Liver (tissue), 9 donors: ENCODE results near the gene INPP4B. TPM values are rescaled to one million over a fixed set of nuclear protein-coding genes. Genes with fewer than 3 reads are reported as not detected.

Source experiments
- DNase-seq: peaks from one replicate; pipeline ENCODE4 v3.0.0-alpha.2; 2017; ENCODE audit warnings: low spot score
- H3K27ac ChIP-seq, 2 donors: one replicate each; pipeline ENCODE4 v1.7.0; 2013; ENCODE audit warnings: inconsistent platforms in 2 of 2, low read length in 2 of 2, control low read depth in 1 of 2, low read depth in 1 of 2, mild to moderate bottlenecking in 1 of 2
- H3K27me3 ChIP-seq, 4 donors: one replicate each; pipeline versions ENCODE4 v1.6.1 to v1.7.0; 2013; ENCODE audit warnings: low read length in 3 of 4, inconsistent platforms in 1 of 4, mild to moderate bottlenecking in 1 of 4, moderate library complexity in 1 of 4; ENCODE audit not compliant: control insufficient read depth in 4 of 4, insufficient read depth in 4 of 4
- H3K36me3 ChIP-seq, 4 donors: one replicate each; pipeline versions ENCODE4 v1.6.1 to v1.7.0; 2013; ENCODE audit warnings: low read length in 3 of 4, mild to moderate bottlenecking in 3 of 4, low read depth in 1 of 4, moderate library complexity in 1 of 4; ENCODE audit not compliant: control insufficient read depth in 4 of 4, insufficient read depth in 3 of 4
- H3K4me1 ChIP-seq, 4 donors: one replicate each; pipeline versions ENCODE4 v1.6.1 to v1.7.0; 2013; ENCODE audit warnings: low read length in 3 of 4, mild to moderate bottlenecking in 3 of 4, moderate library complexity in 1 of 4; ENCODE audit not compliant: control insufficient read depth in 4 of 4, insufficient read depth in 4 of 4
- H3K4me3 ChIP-seq, 3 donors: one replicate each; pipeline versions ENCODE4 v1.6.1 to v1.7.0; 2013; ENCODE audit warnings: low read length in 3 of 3, control low read depth in 1 of 3, low read depth in 1 of 3, mild to moderate bottlenecking in 1 of 3
- H3K9ac ChIP-seq, 2 donors: one replicate each; pipeline ENCODE4 v1.7.0; 2013; ENCODE audit warnings: low read length in 2 of 2, mild to moderate bottlenecking in 2 of 2, moderate library complexity in 2 of 2, control low read depth in 1 of 2, low read depth in 1 of 2
- H3K9me3 ChIP-seq, 4 donors: one replicate each; pipeline versions ENCODE4 v1.6.1 to v1.7.0; 2013; ENCODE audit warnings: low read length in 3 of 4; ENCODE audit not compliant: control insufficient read depth in 4 of 4
- CTCF ChIP-seq: fragments of 150-350 bp; IDR thresholded peaks from 2 replicates; pipeline ENCODE4 v1.5.1; 2017; ENCODE audit warnings: improper control_type of control experiment, low read depth, low read length; ENCODE audit not compliant: missing input control
- EGR1 ChIP-seq, 2 donors: IDR thresholded peaks; 2 replicates each; pipeline ENCODE4 v1.6.1; 2016 to 2018; ENCODE audit warnings: antibody characterized with exemption in 2 of 2, low read depth in 2 of 2
- FOXA1 ChIP-seq: IDR thresholded peaks from 2 replicates; pipeline ENCODE4 v1.6.1; 2016; ENCODE audit warnings: antibody characterized with exemption
- FOXA2 ChIP-seq: IDR thresholded peaks from 2 replicates; pipeline ENCODE4 v1.6.1; 2016; ENCODE audit warnings: antibody characterized with exemption
- GABPA ChIP-seq, 2 donors: IDR thresholded peaks in 1 of 2; conservative IDR thresholded peaks in 1 of 2; 2 replicates each; pipeline ENCODE4 v1.6.1; 2016; ENCODE audit warnings: antibody characterized with exemption in 2 of 2, mild to moderate bottlenecking in 1 of 2, moderate library complexity in 1 of 2
- HNF4A ChIP-seq, 2 donors: conservative IDR thresholded peaks; 2 replicates each; pipeline ENCODE4 v1.6.1; 2016; ENCODE audit warnings: antibody characterized with exemption in 2 of 2, mild to moderate bottlenecking in 2 of 2
- HNF4G ChIP-seq: IDR thresholded peaks from 2 replicates; pipeline ENCODE4 v1.6.1; 2016; ENCODE audit warnings: antibody characterized with exemption
- JUND ChIP-seq, 2 donors: IDR thresholded peaks; 2 replicates each; pipeline ENCODE4 v1.6.1; 2016; ENCODE audit warnings: antibody characterized with exemption in 2 of 2
- MAX ChIP-seq: IDR thresholded peaks from 2 replicates; pipeline ENCODE4 v1.6.1; 2016; ENCODE audit warnings: antibody characterized with exemption
- NR2F2 ChIP-seq: IDR thresholded peaks from 2 replicates; pipeline ENCODE4 v1.6.1; 2016; ENCODE audit warnings: antibody characterized with exemption
- RAD21 ChIP-seq, 2 donors: IDR thresholded peaks; 2 replicates each; pipeline ENCODE4 v1.6.1; 2016; ENCODE audit warnings: antibody characterized with exemption in 2 of 2, mild to moderate bottlenecking in 2 of 2
- REST ChIP-seq: IDR thresholded peaks from 2 replicates; pipeline ENCODE4 v1.6.1; 2016; ENCODE audit warnings: antibody characterized with exemption, mild to moderate bottlenecking
- RXRA ChIP-seq, 2 donors: IDR thresholded peaks; 2 replicates each; pipeline ENCODE4 v1.6.1; 2017 to 2018; ENCODE audit warnings: antibody characterized with exemption in 2 of 2, mild to moderate bottlenecking in 1 of 2
- SP1 ChIP-seq: IDR thresholded peaks from 2 replicates; pipeline ENCODE4 v1.6.1; 2018; ENCODE audit warnings: antibody characterized with exemption, mild to moderate bottlenecking
- TAF1 ChIP-seq: conservative IDR thresholded peaks from 2 replicates; pipeline ENCODE4 v1.6.1; 2016; ENCODE audit warnings: antibody characterized with exemption, mild to moderate bottlenecking
- YY1 ChIP-seq: IDR thresholded peaks from 2 replicates; pipeline ENCODE4 v1.6.1; 2016; ENCODE audit warnings: antibody characterized with exemption, mild to moderate bottlenecking
- WGBS: extraction: QIAGEN DNeasy Blood & Tissue Kit; methylation state at CpG from one replicate; pipeline ENCODE4 v1.1.7; 2013; 5-methylcytosine and 5-hydroxymethylcytosine counted together
- polyA plus RNA-seq, 2 donors: library from polyadenylated mRNA; stranded (reverse) in 1 of 2; unstranded in 1 of 2; fragments of 200-250 nt in 1 of 2; fragments of >200 nt in 1 of 2; fragmentation: Nextera tagmentation in 1 of 2; extraction: Ambion mirVana in 1 of 2; gene quantifications; one replicate each; pipeline versions ENCODE4 v1.2.1 to v1.2.3, GENCODE V29; 2013 to 2015
- total RNA-seq, 2 donors: library from RNA; depleted of rRNA; stranded (reverse); fragments of >200 nt; gene quantifications; one replicate each; pipeline ENCODE4 v1.2.3, GENCODE V29; 2014
- TF ChIP-seq, protein P1 (sequence below): IDR thresholded peaks from 2 replicates; pipeline ENCODE4 v1.6.1; 2016; ENCODE audit warnings: antibody characterized with exemption
- TF ChIP-seq, protein P2 (sequence below): IDR thresholded peaks from 2 replicates; pipeline ENCODE4 v1.6.1; 2016; ENCODE audit warnings: antibody characterized with exemption
- donor health status: healthy.
- donor health status: healthy.
- donor health status: healthy.
- donor health status: healthy.
- donor health status: healthy.

INPP4B gene
- total and polyA plus RNA-seq, 4 donors: 0.43 to 2.8 (median 1.6) TPM

DNA sequence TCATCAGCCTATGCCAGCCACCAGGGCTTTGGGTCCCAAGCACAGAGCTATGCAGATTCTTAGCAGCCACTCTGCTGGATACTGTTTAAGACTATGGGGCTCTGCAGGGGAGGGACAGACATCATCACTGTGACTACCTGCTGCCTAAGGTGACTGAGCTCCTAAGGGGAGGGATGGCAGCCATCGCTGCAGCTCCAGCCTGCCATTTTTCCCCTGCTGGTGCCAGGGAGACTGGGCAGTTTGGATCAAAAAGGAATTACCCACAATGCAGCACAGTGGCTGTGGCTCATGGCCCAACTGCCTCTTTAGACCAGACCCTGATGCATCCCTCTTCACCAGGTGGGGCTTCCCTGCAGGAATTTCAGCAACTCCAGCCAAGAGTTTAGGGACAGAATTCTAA, 28.6 kb upstream of the INPP4B start:
- H3K27me3 ChIP-seq: no peaks in the 10 kb centered on the region
- H3K4me1 ChIP-seq: no peaks in the 10 kb centered on the region
- H3K9ac ChIP-seq: no peak overlapping the region
- H3K4me3 ChIP-seq: no peak overlapping the region
- no peaks in the 10 kb centered on the region for H3K36me3 ChIP-seq
- TF ChIP-seq SP1 (no peak), NR2F2 (no peak), TAF1 (no peak), HNF4A (conservative IDR thresholded peaks at IDR 0.05) (no peak), JUND (IDR thresholded peaks at IDR 0.05) (no peak), MAX (no peak), RXRA (IDR thresholded peaks at IDR 0.05) (no peak), FOXA2 (no peak), REST (no peak), GABPA (IDR thresholded peaks at IDR 0.05 in 1 of 2, conservative IDR thresholded peaks at IDR 0.05 in 1 of 2) (no peak), FOXA1 (no peak), YY1 (no peak), RAD21 (IDR thresholded peaks at IDR 0.05) (no peak), CTCF (no peak), EGR1 (IDR thresholded peaks at IDR 0.05; ENCODE audit: low read depth in 2 of 2) (no peak), HNF4G (no peak)
- TF ChIP-seq, protein P1, sequence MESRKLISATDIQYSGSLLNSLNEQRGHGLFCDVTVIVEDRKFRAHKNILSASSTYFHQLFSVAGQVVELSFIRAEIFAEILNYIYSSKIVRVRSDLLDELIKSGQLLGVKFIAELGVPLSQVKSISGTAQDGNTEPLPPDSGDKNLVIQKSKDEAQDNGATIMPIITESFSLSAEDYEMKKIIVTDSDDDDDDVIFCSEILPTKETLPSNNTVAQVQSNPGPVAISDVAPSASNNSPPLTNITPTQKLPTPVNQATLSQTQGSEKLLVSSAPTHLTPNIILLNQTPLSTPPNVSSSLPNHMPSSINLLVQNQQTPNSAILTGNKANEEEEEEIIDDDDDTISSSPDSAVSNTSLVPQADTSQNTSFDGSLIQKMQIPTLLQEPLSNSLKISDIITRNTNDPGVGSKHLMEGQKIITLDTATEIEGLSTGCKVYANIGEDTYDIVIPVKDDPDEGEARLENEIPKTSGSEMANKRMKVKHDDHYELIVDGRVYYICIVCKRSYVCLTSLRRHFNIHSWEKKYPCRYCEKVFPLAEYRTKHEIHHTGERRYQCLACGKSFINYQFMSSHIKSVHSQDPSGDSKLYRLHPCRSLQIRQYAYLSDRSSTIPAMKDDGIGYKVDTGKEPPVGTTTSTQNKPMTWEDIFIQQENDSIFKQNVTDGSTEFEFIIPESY: no peak
- TF ChIP-seq, protein P2, sequence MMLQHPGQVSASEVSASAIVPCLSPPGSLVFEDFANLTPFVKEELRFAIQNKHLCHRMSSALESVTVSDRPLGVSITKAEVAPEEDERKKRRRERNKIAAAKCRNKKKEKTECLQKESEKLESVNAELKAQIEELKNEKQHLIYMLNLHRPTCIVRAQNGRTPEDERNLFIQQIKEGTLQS: no peak
- H3K27ac ChIP-seq: no peak overlapping the region
- 80% methylated on average over 1 of the region's 1 CpG for WGBS
- no peaks in the 10 kb centered on the region for H3K9me3 ChIP-seq
- DNase-seq: no peak
